Measurements from ENCODE around the gene TMEM250.

Gene TMEM250

GRCh38 chr9:136086951-136087740 lies 31.5 kb downstream of the TMEM250 start:
- H3K27ac ChIP-seq, result no peak overlapping the region
- TF ChIP-seq, protein P1, sequence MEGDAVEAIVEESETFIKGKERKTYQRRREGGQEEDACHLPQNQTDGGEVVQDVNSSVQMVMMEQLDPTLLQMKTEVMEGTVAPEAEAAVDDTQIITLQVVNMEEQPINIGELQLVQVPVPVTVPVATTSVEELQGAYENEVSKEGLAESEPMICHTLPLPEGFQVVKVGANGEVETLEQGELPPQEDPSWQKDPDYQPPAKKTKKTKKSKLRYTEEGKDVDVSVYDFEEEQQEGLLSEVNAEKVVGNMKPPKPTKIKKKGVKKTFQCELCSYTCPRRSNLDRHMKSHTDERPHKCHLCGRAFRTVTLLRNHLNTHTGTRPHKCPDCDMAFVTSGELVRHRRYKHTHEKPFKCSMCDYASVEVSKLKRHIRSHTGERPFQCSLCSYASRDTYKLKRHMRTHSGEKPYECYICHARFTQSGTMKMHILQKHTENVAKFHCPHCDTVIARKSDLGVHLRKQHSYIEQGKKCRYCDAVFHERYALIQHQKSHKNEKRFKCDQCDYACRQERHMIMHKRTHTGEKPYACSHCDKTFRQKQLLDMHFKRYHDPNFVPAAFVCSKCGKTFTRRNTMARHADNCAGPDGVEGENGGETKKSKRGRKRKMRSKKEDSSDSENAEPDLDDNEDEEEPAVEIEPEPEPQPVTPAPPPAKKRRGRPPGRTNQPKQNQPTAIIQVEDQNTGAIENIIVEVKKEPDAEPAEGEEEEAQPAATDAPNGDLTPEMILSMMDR (IDR thresholded peaks at IDR 0.05; ENCODE audit: low read depth, low read length), result no peak
- DNase-seq, result no peak
- H3K36me3 ChIP-seq, result no peaks in the 10 kb centered on the region
- no peak overlapping the region for H3K4me3 ChIP-seq (ENCODE audit: low read depth, low read length)
- no peaks in the 10 kb centered on the region for H3K9me3 ChIP-seq (ENCODE audit: severe bottlenecking)
- no peaks in the 10 kb centered on the region for H3K27me3 ChIP-seq (ENCODE audit: insufficient read depth, low read depth, severe bottlenecking)

DNA sequence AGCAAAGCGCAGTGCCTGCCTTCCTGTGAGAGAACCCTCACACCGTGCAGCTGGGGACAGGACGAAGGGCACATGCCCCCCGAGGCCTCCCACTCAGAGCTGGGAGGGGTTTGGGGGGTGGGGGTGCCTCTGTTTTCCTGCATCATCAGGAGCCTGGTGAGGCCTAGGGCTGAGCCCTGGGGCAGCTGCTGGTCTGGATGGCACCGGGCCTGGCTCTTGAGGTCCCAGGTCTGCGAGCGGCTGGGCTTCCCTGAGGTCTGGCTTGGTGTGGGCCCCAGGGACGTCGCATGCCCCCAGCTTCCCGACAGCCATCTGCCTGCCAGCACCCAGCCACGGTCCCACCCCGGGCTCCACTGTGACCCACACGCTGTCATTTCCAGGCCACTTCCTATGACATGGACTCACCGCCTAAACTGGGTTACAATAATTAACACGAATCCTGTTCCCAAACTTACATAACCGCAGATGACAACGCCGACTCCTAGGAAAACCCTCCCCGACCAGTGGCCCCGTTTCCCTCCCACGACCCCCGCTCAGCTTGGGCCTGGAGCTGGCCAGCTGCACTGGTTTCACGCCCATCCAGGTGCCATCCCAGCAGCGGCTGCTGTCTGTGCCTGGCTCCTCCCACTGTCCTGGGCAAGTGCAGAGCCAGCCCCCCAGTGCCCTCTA lies 32.3 kb downstream of the TMEM250 start:
- Histone ChIP-seq H3K4me3 (ENCODE audit: low read depth, low read length) (no peak overlapping the region), H3K27me3 (ENCODE audit: insufficient read depth, low read depth, severe bottlenecking) (no peaks in the 10 kb centered on the region), H3K27ac (no peak overlapping the region), H3K9me3 (ENCODE audit: severe bottlenecking) (no peaks in the 10 kb centered on the region), H3K36me3 (no peaks in the 10 kb centered on the region)
- no peak for DNase-seq
- TF ChIP-seq, protein P1 (IDR thresholded peaks at IDR 0.05; ENCODE audit: low read depth, low read length), result no peak

GRCh38 chr9:136085815-136086212 lies 32.9 kb downstream of the TMEM250 start:
- no peak for DNase-seq
- no peaks in the 10 kb centered on the region for H3K27me3 ChIP-seq (ENCODE audit: insufficient read depth, low read depth, severe bottlenecking)
- no peak overlapping the region for H3K4me3 ChIP-seq (ENCODE audit: low read depth, low read length)
- no peaks in the 10 kb centered on the region for H3K36me3 ChIP-seq
- H3K9me3 ChIP-seq (ENCODE audit: severe bottlenecking), result no peaks in the 10 kb centered on the region
- TF ChIP-seq, protein P1 (IDR thresholded peaks at IDR 0.05; ENCODE audit: low read depth, low read length), result no peak
- H3K27ac ChIP-seq, result no peak overlapping the region

DNA sequence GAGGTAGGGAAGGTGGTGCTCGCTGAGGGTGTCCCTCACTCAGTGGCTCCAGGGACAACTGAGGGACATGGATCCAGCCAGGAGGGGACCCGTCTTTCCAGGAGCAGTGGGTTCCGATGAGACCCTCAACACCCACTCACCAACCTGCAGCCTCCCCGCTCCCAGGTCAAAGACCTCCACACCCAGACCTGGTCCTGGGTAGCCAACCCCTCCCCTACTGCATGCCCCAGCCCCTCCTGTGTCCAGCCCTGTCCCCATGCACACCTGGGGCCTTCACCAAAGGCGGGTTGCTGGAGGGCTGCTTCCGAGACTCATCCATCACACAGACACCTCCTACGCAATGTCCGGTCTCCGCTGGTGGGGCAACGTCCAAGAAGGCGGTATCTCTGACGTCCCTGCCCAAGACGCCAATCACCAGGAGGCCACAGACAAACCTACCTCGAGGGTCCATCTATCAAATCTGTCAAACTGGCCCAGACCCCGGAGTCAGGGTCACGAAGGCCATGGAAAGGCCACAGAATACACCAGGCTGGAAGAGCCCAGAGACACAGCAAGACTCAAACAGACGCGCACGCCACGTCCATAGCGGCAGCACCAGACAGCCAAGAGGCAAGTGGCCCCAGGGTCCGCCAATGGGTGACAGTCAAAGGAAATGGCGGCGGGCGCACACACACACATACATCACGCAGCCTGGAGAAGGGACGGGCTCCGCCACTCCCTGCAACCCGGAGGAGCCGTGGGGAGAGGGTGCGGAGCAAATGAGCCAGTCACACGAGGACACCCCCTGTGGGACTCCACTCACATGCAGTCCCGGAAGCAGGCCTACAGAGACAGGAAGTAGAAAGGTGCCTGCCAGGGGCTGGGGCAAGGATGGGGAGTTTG lies 34.4 kb downstream of the TMEM250 start:
- H3K4me3 ChIP-seq (ENCODE audit: low read depth, low read length), result no peak overlapping the region
- TF ChIP-seq, protein P1 (IDR thresholded peaks at IDR 0.05; ENCODE audit: low read depth, low read length), result no peak
- no peak overlapping the region for H3K27ac ChIP-seq
- no peaks in the 10 kb centered on the region for H3K27me3 ChIP-seq (ENCODE audit: insufficient read depth, low read depth, severe bottlenecking)
- DNase-seq, result no peak
- no peaks in the 10 kb centered on the region for H3K36me3 ChIP-seq
- H3K9me3 ChIP-seq (ENCODE audit: severe bottlenecking), result no peaks in the 10 kb centered on the region

DNA sequence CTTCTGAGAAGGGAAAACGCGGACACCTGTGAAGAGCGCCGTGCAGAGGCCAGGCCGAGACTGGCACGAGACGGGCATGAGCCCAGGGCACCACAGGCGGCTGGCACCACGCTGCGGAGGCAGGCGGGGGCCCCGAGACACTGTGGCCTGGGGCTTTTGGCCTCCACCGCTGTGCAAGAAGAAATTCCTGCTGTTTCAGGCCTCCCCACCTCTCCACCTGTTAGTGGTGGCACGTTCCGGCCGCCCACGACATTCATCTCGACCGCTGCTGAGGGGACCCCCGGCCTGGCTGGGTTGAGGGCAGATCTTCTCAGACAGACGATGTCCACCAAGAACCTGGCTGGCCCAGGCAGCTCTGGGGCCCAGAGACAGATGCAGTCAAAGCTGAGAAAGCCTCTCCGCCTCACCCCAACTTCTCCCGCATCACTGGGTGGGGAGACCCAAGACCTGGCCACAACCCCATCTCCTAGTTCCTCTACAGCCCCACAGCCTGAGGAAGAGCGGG lies 35.1 kb downstream of the TMEM250 start:
- no peaks in the 10 kb centered on the region for H3K27me3 ChIP-seq (ENCODE audit: insufficient read depth, low read depth, severe bottlenecking)
- TF ChIP-seq, protein P1 (IDR thresholded peaks at IDR 0.05; ENCODE audit: low read depth, low read length), result no peak

More for the DNA sequence above, 35.1 kb downstream of the TMEM250 start:
- DNase-seq, result no peak
- no peaks in the 10 kb centered on the region for H3K36me3 ChIP-seq
- no peak overlapping the region for H3K4me3 ChIP-seq (ENCODE audit: low read depth, low read length)
- H3K9me3 ChIP-seq (ENCODE audit: severe bottlenecking), result no peaks in the 10 kb centered on the region
- no peak overlapping the region for H3K27ac ChIP-seq
